Fibroblast of lung (primary cell): ENCODE data around the gene SEC22A.

Source experiments
- EZH2 ChIP-seq: IDR thresholded peaks from 2 replicates; pipeline ENCODE4 v1.5.1; 2012; ENCODE audit warnings: low read length, control low read depth, mild to moderate bottlenecking; ENCODE audit errors: missing control alignments
- TF ChIP-seq, protein P1 (sequence below), 2 donors: IDR thresholded peaks in 1 of 2; conservative IDR thresholded peaks in 1 of 2; 1 replicate in 1 of 2; 2 replicates in 1 of 2; pipeline ENCODE4 v1.5.1; 2011 to 2012; ENCODE audit warnings: low read length in 2 of 2, control low read depth in 1 of 2, inconsistent platforms in 1 of 2, low read depth in 1 of 2, mild to moderate bottlenecking in 1 of 2

DNA sequence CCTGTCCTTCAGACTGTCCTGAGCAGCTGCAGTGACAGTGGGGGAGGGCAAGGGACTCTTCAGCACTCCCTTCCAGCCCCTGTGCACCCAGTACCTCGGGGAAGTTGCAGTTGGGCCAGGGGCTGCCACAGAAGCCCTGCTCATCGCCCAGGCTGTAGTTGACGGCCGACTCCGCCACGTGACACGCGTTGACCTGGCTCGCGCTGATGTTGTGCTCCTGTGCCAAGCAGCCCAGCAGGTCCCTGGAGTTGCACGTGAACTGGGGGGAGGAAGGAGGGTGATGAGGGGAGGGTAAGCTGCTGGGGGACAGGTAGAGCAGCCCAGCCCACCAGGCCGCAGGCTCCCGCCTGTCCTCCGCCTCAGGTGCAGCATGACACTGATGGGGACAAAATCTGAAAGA is 101.2 kb downstream of the SEC22A start:
- TF ChIP-seq, protein P1, sequence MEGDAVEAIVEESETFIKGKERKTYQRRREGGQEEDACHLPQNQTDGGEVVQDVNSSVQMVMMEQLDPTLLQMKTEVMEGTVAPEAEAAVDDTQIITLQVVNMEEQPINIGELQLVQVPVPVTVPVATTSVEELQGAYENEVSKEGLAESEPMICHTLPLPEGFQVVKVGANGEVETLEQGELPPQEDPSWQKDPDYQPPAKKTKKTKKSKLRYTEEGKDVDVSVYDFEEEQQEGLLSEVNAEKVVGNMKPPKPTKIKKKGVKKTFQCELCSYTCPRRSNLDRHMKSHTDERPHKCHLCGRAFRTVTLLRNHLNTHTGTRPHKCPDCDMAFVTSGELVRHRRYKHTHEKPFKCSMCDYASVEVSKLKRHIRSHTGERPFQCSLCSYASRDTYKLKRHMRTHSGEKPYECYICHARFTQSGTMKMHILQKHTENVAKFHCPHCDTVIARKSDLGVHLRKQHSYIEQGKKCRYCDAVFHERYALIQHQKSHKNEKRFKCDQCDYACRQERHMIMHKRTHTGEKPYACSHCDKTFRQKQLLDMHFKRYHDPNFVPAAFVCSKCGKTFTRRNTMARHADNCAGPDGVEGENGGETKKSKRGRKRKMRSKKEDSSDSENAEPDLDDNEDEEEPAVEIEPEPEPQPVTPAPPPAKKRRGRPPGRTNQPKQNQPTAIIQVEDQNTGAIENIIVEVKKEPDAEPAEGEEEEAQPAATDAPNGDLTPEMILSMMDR (conservative IDR thresholded peaks at IDR 0.05 in 1 of 2, IDR thresholded peaks at IDR 0.05 in 1 of 2; ENCODE audit: low read depth in 1 of 2, low read length in 2 of 2) = no peak
- TF ChIP-seq EZH2 = no peak
